GM19238 (cell line): ENCODE data around the gene TPRG1L.
"Not testable (repeated sequence)": the region's sequence is repeated elsewhere in the genome, so short reads cannot be mapped to it uniquely, and the experiment has no call there.

ENCODE experiments used
- DNase-seq: peaks from one replicate; pipeline ENCODE4 v3.0.0; 2011; ENCODE audit warnings: low spot score; ENCODE audit not compliant: insufficient read length

The TPRG1L gene

DNA sequence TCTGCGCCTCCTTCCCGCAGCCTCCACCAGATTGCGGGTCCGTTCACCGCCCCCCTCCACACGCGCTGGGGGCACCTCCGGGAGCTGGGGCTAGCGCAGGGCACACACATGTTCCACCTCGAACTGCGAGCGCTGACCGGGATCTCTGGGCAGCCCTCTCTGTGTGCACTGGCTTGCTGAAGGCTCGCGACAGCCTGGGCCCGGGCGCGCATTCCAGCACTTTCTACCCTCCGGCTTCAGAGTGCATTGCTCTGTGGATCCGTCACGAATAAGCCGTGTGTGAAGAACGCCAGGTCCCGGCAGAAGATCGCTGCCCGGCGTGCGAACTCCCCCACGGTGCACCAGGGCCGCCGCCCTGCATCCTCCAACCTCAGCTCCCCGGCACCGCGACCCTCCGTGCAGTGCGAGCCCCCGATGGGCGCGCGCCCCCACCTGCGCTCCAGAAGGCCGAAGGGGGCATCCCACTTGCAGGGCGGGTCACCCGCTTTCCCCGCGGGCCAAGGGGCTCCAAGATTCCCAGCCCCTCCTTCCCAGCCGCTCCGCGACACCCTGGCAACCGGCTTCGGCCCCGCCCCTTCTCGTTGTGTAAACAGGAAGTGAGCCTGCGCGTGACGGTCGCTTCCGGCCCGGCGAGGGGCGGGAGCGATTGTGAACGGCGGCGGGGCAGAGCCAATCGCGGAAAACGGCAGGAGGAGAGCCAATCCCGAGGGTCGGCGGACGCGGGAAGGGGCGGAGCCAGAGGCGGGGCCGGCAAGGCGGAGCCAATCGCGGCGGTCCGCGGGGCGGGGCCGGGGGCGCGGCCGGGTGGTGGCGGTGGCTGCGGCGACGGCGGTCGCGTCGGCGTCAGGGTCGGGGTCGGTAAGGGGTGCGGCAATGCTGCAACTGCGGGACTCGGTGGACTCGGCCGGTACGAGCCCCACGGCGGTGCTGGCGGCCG, at the start of gene TPRG1L:
TPRG1L (plus strand) TSS at position 816 of the 937 bp plus-strand sequence; CDS start at position 874, 58 bp downstream.
- peak; percentile 100 for DNase-seq

DNA sequence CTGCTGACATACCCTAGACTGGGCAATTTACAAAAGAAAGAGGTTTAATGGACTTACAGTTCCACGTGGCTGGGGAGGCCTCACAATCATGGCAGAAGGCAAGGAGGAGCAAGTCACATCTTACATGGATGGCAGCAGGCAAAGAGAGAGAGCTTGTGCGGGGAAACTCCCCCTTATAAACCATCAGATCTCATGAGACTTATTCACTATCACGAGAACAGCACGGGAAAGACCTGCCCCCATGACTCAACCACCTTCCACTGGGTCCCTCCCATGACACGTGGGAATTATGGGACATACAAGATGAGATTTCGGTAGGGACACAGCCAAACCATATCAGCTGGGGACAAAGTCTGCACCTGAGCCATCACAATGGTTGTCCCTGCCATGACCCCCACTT, 49.3 kb upstream of the TPRG1L start:
- not testable (repeated sequence) for DNase-seq

DNA sequence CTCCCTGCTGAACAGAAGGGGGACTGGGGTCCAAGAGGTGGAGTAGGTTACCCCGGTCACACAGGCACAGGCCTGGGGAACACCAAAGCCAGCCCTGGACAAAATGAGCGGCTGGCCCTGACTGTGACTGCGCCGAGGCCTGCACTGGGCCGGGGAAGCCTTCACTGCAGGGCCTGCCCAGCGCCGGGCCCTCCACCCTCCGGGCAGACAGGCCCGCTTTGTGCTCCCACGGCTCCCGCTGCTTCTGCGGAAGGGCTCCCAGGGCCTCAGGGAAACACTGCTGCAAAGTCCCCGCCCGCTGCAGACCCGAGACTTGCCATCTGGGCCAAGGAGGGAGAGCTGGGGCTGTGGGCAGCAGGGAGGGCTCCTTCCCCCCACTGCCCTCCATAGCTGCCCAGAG, 48.8 kb upstream of the TPRG1L start:
- no peak for DNase-seq

DNA sequence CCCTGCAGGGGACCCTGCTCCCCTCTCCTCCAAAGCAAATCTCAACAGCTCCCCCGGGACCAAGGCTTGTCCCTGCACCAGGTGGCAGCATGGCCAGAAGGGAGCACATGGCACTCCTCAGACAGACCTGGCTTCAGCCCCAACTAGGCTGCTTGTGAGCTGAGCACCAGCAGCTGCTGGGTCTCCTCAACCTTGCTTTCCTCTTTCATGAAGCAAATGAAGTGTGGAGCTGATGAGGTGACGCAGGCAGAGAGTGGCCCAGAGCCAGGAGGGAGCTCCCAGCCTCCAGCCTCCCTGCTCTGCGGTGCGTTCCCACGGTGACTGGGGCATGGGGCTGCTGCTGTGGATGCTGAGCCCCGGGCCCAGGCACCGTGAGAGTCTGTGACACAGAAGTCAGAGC, 47.5 kb upstream of the TPRG1L start:
- DNase-seq: no peak

DNA sequence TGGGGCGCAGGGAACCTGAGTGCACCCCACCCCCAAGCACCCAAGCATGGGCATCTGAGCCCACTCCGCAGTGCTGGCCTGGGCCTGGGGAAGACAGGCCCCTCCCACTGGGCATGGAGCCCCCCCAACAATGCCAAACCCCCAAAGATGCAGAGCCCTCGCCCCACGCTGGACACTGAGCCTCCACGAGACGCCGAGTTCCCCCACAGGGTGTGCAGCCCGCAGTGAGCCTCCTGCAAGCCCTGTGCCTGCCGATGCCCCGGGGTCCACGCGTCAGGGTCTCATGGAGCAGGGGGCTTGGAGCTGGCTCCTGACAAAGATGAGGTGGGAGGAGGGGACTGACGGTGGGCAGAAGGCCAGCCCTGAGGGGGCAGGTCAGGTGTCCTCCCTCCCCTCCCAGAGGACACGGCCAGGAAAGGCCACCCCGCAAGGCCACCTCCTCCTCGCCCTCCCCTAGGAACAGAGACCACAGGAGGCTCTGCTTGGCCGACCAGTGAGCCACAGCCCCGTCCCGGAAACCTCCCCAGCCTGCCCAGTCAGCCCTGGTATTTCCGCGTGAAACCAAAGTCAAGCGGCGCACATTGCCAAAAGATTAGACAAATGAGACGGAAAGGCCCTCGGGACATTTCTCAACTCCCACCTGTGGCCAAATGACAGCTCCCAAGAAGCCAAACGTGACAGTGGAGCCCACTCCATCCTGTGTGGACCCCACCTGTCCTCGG, 46.9 kb upstream of the TPRG1L start:
- no peak for DNase-seq

DNA sequence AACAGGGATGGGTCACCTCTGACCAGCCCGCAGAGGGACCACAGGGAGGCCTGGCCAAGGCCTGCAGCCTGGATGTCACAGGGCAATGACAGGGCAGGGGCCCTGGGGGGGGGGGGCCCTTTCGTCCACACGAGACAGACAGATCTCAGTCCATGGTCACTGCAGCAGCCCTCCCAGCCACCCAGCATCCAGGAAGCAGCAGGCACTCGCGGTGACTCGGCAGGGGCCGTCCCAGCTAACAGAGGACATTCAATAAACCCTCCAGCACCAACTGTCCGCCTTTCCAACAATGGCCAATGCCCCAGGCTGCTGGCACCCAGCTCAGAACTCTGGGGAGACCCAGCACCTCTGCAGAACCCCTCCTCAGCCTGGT, 46.4 kb upstream of the TPRG1L start:
- DNase-seq: no peak

DNA sequence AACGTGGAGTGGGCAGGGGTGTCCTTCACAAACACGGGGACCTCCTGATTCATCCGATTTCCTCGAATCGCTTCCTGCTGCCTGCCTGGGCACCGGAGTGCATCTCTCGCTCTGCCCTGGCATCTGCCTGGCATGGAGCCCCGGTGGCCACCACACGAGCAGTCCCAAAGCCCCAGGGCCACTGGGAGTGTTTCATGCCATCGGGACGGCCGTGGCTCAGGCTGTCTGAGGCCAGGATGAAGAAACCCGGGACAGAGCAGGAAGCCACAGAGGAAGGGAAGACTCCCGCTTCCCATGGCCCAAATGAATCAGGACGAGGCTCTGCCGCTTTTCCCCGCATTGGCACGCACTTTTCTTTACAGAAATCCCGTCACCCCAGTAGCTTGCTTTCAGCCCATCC, 45.9 kb upstream of the TPRG1L start:
- no peak for DNase-seq

DNA sequence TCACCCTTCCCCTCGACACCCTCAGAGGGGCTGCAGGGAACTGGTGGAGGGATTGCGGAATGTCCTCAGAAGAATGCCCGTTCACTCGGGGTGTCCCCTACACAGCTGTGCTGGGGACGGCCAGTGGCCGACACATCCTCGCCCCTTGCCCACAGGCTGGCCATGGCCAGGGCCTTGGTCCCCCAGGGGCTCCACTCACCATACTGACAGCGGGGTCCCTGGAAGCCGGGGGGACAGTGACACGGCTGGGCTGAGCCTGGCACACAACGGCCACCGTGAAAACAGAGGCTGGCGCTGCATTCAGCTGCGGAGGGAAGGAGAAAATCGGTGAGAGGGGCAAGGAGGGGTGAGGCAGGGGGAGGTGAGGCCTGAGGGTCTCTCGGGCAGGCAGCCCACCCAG, 45.2 kb upstream of the TPRG1L start:
- DNase-seq: no peak

DNA sequence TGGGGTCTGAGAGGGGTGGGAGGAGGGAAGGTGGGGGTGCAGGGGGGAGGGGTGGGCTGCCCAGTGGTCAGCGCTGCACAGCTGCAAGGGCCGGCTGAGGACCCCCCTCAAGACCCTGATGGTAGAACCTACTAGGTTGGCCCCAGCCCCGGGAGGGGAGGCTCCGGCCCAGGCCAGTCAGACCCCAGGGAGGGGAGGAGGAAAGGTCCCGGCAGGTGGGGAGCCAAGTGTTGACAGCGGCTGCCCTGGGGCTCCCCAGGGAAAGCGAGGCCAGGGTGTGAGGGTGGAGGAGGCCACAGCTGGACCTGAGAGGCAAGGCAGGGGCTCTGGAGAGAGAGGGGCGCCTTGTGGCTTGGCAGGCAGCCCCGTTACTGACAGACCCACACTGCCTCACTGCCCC, 44.6 kb upstream of the TPRG1L start:
- no peak for DNase-seq

DNA sequence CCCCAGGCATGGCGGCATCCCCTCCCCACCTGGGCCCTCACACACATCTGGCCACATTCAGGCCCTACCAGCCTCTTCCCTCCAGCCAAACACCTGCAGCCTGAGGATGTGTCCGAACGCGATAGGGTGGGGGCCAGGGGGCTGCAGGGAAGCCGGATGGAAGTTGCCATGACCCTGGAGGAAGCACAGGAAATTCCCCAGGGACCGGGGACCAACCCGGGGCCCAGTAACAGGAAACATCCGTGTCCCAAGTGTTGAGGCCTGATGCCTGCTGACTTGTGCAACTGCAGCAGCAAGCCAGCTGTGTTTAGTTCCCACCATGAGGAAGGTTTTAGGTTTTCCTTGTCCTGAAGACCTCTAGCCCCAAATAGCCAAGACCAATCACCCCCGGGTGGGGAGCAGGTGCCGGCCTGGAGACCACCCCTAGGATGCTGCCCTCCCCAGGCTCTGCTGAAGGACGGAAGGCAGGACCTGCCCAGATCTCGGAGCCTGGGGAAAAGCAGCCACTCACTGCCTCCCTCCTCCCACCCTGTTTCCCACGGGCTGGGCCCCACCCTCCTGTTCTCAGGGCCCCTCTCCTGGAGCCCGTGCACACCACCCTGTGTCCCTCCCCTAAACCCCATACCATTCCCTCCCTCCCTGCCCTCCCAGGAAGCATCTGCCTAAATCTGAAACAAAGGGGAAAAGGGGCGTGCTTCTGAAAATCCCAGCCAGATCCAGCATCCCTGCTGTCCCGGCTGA, 43.3 kb upstream of the TPRG1L start:
- no peak for DNase-seq

DNA sequence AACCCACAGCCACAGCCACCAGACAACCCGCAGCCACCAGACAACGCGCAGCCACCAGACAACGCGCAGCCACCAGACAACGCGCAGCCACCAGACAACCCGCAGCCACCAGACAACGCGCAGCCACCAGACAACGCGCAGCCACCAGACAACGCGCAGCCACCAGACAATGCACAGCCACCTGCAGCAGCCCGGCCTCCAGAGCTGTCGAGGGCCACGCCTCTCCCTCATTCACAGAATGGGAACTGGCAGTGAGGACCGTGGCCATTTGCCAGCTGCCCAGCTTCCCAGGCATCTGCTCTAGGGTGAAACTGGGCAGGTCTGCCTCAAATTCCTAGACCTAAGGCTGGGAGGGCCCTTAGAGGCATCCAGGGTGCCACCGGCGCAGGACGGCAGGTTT, 41.1 kb upstream of the TPRG1L start:
- DNase-seq: not testable (repeated sequence)

DNA sequence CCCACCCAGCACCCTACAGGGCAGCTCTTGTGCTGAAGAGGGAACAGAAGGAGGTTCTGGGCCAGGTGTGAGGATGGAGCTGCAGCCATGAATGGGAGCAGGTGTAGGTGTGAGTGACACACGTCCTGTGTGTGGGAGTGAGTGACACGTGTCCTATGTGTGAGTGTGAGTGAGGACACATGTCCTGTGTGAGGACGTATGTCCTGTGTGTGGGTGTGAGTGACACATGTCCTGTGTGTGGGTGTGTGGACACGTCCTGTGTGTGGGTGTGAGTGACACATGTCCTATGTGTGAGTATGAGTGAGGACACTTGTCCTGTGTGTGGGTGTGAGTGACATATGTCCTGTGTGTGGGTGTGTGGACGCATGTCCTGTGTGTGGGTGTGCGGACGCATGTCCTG, 39.9 kb upstream of the TPRG1L start:
- DNase-seq: no peak

DNA sequence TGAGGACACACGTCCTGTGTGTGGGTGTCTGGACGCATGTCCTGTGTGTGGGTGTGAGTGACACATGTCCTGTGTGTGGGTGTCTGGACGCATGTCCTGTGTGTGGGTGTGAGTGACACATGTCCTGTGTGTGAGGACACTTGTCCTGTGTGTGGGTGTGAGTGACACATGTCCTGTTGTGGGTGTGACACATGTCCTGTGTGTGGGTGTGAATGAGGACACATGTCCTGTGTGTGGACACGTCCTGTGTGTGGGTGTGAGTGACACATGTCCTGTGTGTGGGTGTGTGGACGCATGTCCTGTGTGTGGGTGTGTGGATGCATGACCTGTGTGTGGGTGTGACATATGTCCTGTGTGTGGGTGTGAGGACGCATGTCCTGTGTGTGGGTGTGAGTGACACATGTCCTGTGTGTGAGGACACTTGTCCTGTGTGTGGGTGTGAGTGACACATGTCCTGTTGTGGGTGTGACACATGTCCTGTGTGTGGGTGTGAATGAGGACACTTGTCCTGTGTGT, 39.4 kb upstream of the TPRG1L start:
- not testable (repeated sequence) for DNase-seq

DNA sequence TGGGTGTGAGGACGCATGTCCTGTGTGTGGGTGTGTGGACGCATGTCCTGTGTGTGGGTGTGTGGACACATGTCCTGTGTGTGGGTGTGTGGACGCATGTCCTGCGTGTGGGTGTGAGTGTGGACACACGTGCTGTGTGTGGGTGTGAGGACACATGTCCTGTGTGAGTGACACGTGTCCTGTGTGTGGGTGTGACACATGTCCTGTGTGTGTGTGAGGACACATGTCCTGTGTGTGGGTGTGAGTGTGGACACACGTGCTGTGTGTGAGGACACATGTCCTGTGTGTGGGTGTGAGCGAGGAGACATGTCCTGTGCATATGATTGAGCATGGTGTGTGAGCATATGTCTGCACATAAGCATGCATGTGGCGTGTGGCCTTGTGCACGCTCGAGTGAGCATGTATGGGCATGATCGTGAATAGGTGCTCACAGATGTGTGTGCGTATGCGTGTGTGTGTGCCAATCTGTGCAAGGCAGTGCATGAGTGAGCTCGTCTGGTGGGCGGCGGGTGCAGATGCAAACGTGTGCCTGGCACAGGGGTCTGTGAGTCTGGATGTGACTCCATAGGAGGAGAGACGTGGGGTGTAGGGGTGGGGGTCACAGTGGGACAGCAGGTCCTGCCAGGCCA, 38.8 kb upstream of the TPRG1L start:
- DNase-seq: no peak

DNA sequence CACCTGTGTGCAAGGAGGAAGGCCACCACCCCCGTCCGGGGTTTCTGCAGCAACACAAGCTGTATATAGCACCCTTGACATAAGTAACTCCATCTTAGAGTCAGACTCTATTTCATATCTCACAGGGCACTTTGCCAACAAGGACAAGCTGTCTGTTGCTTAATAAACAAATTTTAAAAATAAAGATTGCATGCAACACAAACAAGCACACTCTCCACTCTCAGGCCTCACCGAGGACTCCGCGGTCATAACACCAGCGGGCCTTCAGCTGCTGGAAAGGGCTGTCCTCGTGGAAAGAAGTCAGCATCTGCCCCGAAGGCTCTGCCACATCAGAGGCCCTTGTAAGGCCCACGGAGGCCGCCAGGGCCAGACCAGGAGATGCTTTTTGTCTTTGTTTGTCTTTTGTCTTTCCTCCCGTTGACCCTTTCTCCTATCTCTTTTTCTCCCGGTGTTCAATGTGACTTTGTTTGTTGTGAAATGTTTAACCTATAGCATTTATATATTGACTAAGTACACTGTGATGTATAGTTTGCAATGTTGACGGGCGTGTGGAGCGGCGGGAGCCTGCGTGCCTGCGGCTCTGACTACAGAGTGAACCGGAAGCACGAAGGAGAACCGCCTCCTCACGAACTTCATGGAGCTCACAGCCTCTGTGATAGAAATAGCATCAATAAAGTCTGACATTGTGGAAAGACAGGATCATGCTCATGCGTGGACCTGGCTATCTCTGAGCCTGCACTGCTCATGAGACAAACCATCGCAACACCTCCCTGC, 37.6 kb upstream of the TPRG1L start:
- no peak for DNase-seq

DNA sequence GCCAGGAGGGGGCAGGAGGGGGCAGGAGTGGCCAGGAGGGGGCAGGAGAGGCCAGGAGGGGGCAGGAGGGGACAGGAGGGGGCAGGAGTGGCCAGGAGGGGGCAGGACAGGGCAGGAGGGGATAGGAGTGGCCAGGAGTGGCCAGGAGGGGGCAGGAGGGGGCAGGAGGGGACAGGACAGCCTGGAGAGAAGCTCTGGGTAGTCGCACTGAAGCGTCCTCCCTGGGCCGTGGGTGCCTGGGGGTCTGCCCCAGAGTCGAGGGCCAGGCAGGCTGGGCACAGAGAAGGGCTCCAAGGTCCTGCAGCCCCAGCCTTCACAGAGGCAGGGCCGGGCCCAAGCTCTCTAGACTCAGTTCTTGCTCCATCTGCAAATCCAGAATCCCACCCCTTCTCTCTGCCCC, 36.4 kb upstream of the TPRG1L start:
- DNase-seq: no peak

DNA sequence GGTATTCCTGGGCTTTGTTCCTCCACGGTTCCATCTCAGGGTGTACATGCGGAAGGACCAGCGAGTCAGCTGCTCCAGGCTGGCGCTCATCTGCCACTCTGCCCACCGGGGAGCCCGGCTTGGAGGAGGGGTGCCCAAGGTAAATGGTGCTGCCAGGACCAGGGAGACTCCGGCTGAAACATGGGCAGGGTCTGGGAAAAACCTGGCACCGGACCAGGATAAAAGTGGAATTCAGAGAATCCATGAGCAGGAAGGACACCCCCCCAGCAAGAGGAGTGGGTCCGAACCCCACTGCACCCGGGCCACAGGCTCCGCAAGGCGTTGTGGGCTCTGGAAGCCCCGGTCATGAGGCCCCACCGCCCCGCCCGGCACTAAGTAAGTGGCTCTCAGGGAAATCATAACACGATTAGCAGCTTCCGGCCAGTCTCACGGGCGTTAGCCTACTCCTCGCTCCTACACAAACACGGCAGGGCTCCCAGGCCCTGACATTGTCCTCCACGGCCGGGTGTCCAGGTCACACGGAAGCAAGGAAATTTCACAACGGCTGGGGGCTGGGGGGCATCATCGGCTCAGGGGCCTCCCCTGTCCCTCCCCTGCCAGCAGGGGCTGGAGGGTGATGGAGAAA, 34.6 kb upstream of the TPRG1L start:
- no peak for DNase-seq

DNA sequence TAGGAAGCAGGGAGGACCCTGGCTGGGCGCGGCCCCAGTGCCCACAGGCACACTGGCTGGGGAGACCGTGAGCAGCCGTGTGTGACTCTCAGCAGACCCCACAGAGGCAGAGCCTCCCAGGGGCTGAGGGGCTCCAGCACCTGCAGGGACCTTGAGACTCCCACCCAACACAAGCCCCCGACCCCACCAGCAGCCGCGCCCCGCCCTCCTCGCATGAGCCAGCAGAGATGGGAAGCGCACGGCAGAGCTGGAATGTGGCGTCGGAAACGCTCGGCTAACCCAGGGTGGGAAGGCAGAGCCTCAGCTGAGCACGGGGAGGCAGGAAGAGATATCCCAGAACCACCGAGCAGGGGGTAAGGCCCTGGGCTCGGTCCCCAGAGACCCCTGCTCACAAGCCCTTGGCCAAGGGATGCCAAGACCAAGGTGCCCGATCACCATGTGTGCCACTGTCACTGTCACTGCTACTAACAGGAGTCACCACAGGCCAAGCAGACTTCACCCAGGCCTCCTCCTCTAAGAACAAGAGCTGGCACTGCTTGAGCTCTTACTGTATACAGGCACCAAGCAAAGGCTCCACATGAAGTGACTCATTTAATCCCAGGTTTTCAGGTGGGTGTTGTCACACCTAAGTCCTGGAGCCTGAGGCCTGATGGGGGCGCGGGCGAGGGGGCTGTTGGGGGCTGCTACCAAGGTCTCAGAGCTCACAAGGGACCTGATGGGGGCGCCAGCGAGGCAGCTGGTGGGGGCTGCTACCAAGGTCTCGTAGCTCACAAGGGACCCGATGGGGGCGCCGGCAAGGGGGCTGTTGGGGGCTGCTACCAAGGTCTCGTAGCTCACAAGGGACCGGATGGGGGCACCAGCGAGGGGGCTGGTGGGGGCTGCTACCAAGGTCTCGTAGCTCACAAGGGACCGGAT, 33.6 kb upstream of the TPRG1L start:
- no peak for DNase-seq

DNA sequence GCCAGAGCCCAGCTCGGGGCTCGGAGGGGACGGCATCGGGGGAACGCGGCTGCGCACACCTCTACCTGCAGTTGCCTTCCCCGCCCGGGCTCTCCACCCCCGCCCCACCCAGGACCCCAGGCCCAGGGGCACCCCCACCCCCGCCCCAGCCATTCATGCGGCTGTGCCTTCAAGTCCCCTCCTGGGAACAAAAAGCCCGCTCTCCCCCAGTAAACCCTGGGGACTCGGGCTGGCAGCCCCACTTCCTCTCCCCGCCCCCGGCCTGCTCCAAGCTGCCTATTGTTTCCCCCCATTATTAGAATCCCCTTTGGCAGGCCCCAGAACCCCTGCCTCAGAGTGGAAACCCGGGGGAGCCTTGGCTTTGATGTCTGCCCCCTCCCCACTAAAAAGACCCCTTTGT, 31.5 kb upstream of the TPRG1L start:
- no peak for DNase-seq
